A673 (cell line): ENCODE measurements around the gene TRIM8. TPM values are rescaled to one million over a fixed set of nuclear protein-coding genes. Genes with fewer than 3 reads are reported as not detected.

Experiments
- BruUV-seq: library from RNA; stranded (reverse); fragments of 400-500 nt; replicated peaks from 2 replicates; lab custom pipeline; 2021; lab: Mats Ljungman, UMichigan
- CTCF ChIA-PET: fragments of 300-600 bp; sonication (Branson Sonifier 250); formaldehyde crosslinking; loops from one replicate; lab custom pipeline; 2022; ENCODE audit warnings: antibody characterized with exemption; lab: Charles Lee
- POLR2A ChIA-PET: fragments of 300-600 bp; sonication (Branson Sonifier 250); formaldehyde crosslinking; loops from one replicate; lab custom pipeline; 2022; ENCODE audit warnings: antibody characterized with exemption; ENCODE audit not compliant: low non-redundant PET; lab: Charles Lee
- DNase-seq: peaks from one replicate; pipeline ENCODE4 v3.0.0-alpha.2; 2015; ENCODE audit warnings: low spot score
- H3K27ac ChIP-seq: fragments of 200-600 bp; sonication (generic); 2 replicates; pipeline ENCODE4 v1.5.1; 2016; ENCODE audit warnings: mixed run types, low read depth, mild to moderate bottlenecking, mixed read lengths, antibody characterized with exemption, low read length; ENCODE audit not compliant: poor library complexity, severe bottlenecking
- H3K27me3 ChIP-seq: fragments of 200-600 bp; sonication (generic); replicated peaks from 2 replicates; pipeline ENCODE4 v1.6.1; 2017; ENCODE audit warnings: mixed run types, low read depth, mild to moderate bottlenecking, mixed read lengths, antibody characterized with exemption, low read length; ENCODE audit not compliant: insufficient read depth, poor library complexity
- H3K36me3 ChIP-seq: fragments of 200-600 bp; sonication (generic); 2 replicates; pipeline ENCODE4 v1.6.1; 2016; ENCODE audit warnings: mixed run types, mild to moderate bottlenecking, mixed read lengths, antibody characterized with exemption, low read length; ENCODE audit not compliant: insufficient read depth, poor library complexity, severe bottlenecking
- H3K4me1 ChIP-seq: fragments of 200-600 bp; sonication (generic); 2 replicates; pipeline ENCODE4 v1.6.1; 2017; ENCODE audit warnings: mixed run types, mild to moderate bottlenecking, mixed read lengths, antibody characterized with exemption, low read length; ENCODE audit not compliant: insufficient read depth, poor library complexity, severe bottlenecking
- H3K4me3 ChIP-seq: fragments of 200-600 bp; sonication (generic); 2 replicates; pipeline ENCODE4 v1.5.1; 2016; ENCODE audit warnings: low read depth, mixed run types, mild to moderate bottlenecking, mixed read lengths, low read length; ENCODE audit not compliant: poor library complexity, severe bottlenecking
- H3K9me3 ChIP-seq: fragments of 200-600 bp; sonication (generic); 2 replicates; pipeline ENCODE4 v1.6.1; 2016; ENCODE audit warnings: mixed run types, low read depth, mild to moderate bottlenecking, mixed read lengths, antibody characterized with exemption, low read length; ENCODE audit not compliant: poor library complexity, severe bottlenecking
- CTCF ChIP-seq: fragments of 300-800, 200-600 bp; sonication (generic); conservative IDR thresholded peaks from 2 replicates; pipeline ENCODE4 v1.5.1; 2017; ENCODE audit warnings: low read depth, mild to moderate bottlenecking, antibody characterized with exemption, low read length, moderate library complexity, mixed read lengths
- EZH2 ChIP-seq: fragments of 200-600 bp; sonication (generic); IDR thresholded peaks from 2 replicates; pipeline ENCODE4 v1.6.1; 2017; ENCODE audit warnings: borderline replicate concordance, low read depth, mild to moderate bottlenecking, mixed read lengths, antibody characterized with exemption, low read length; ENCODE audit not compliant: poor library complexity, severe bottlenecking
- intact Hi-C: fragments of 100-400 bp; cut with micrococcal nuclease; formaldehyde crosslinking; loops from one replicate; pipeline ENCODE4 v1.10.0; 2022; ENCODE audit not compliant: unreplicated experiment
- total RNA-seq: library from RNA; stranded (reverse); gene quantifications from 2 replicates; pipeline ENCODE4 v1.2.3, GENCODE V29; 2021

TRIM8 gene
- total RNA-seq, 1 experiment from 2014 or later, result 29.4 TPM

GRCh38 chr10:102621443-102622325 is 22.6 kb upstream of the TRIM8 start:
- no peak for DNase-seq
- no TSS peak for BruUV-seq
- no peaks in the 10 kb centered on the region for H3K27me3 ChIP-seq

GRCh38 chr10:102624094-102624493 is 20.2 kb upstream of the TRIM8 start:
- H3K27ac ChIP-seq, result no peak overlapping the region

More at GRCh38 chr10:102621443-102622325, 22.6 kb upstream of the TRIM8 start:
- POLR2A ChIA-PET, result no interaction called here
- Histone ChIP-seq H3K4me3 (no peak overlapping the region), H3K36me3 (no peaks in the 10 kb centered on the region), H3K9me3 (no peaks in the 10 kb centered on the region), H3K4me1 (no peaks in the 10 kb centered on the region), H3K27ac (no peak overlapping the region)
- CTCF ChIA-PET, result no interaction called here
- TF ChIP-seq EZH2, result no peak
- TF ChIP-seq CTCF, result no peak
- intact Hi-C loops, result no loop called here

More at GRCh38 chr10:102624094-102624493, 20.2 kb upstream of the TRIM8 start:
- no peaks in the 10 kb centered on the region for H3K27me3 ChIP-seq
- H3K36me3 ChIP-seq, result no peaks in the 10 kb centered on the region
- POLR2A ChIA-PET, result no interaction called here
- no peaks in the 10 kb centered on the region for H3K4me1 ChIP-seq
- no peak overlapping the region for H3K4me3 ChIP-seq
- CTCF ChIA-PET, result no interaction called here
- TF ChIP-seq EZH2, result no peak
- no peak for TF ChIP-seq CTCF
- H3K9me3 ChIP-seq, result no peaks in the 10 kb centered on the region
- BruUV-seq, result no TSS peak
- intact Hi-C loops, result no loop called here
- no peak for DNase-seq
